BJ (cell line): ENCODE data around the gene ANKUB1. TPM values are rescaled to one million over a fixed set of nuclear protein-coding genes. Genes with fewer than 3 reads are reported as not detected.
A peak's percentile ranks its signal among the peaks of the same experiment; 100 is the strongest.

Experiments
- CTCF ChIA-PET: fragments of 350-600 bp; formaldehyde crosslinking; extraction: SDS; loops from one replicate; lab custom pipeline; 2021; ENCODE audit warnings: antibody characterized with exemption, inconsistent platforms; lab: Yijun Ruan, JAX
- POLR2A ChIA-PET: fragments of 300-600 bp; sonication (Branson Sonifier 250); formaldehyde crosslinking; extraction: SDS; loops from one replicate; lab custom pipeline; 2021; ENCODE audit warnings: antibody characterized with exemption; lab: Charles Lee
- DNase-seq: peaks from one replicate; pipeline ENCODE4 v3.0.0-alpha.2; 2011; ENCODE audit warnings: low read depth
- H3K27me3 ChIP-seq: 2 replicates; pipeline ENCODE4 v1.6.0; 2011; ENCODE audit warnings: low read length; ENCODE audit not compliant: control insufficient read depth, insufficient read depth
- H3K36me3 ChIP-seq: 2 replicates; pipeline ENCODE4 v1.5.1; 2011; ENCODE audit warnings: low read length; ENCODE audit not compliant: control insufficient read depth, insufficient read depth
- H3K4me3 ChIP-seq: 2 replicates; pipeline ENCODE4 v1.5.1; 2011; ENCODE audit warnings: low read depth, mild to moderate bottlenecking, control low read depth, low read length
- polyA plus RNA-seq: library from polyadenylated mRNA; depleted of rRNA; stranded (reverse); fragments of >200 nt; gene quantifications from 2 replicates; pipeline ENCODE4 v1.2.3, GENCODE V29; 2011
- TF ChIP-seq, protein P1 (sequence below): IDR thresholded peaks from 2 replicates; pipeline ENCODE4 v1.5.1; 2011; ENCODE audit warnings: low read depth, mild to moderate bottlenecking, control low read depth, inconsistent platforms, low read length, moderate library complexity; ENCODE audit not compliant: insufficient read depth

The ANKUB1 gene
- polyA plus RNA-seq, 1 experiment, result not detected

GRCh38 chr3:149767720-149768119 is 24.6 kb downstream of the ANKUB1 start:
- POLR2A ChIA-PET, result interaction anchor here (0.7 kb wide), 1 partner anchor 40 kb away, joined by 3 read pairs; no protein-coding TSS in a partner anchor
- TF ChIP-seq, protein P1, sequence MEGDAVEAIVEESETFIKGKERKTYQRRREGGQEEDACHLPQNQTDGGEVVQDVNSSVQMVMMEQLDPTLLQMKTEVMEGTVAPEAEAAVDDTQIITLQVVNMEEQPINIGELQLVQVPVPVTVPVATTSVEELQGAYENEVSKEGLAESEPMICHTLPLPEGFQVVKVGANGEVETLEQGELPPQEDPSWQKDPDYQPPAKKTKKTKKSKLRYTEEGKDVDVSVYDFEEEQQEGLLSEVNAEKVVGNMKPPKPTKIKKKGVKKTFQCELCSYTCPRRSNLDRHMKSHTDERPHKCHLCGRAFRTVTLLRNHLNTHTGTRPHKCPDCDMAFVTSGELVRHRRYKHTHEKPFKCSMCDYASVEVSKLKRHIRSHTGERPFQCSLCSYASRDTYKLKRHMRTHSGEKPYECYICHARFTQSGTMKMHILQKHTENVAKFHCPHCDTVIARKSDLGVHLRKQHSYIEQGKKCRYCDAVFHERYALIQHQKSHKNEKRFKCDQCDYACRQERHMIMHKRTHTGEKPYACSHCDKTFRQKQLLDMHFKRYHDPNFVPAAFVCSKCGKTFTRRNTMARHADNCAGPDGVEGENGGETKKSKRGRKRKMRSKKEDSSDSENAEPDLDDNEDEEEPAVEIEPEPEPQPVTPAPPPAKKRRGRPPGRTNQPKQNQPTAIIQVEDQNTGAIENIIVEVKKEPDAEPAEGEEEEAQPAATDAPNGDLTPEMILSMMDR, result no peak
- Histone ChIP-seq H3K36me3 (no peaks in the 10 kb centered on the region), H3K27me3 (peaks cover 4% of the 10 kb centered on the region), H3K4me3 (no peak overlapping the region)
- CTCF ChIA-PET, result interaction anchor here (0.5 to 12.0 kb wide), 12 partner anchors 7 to 813 kb away, joined by 3 to 167 read pairs (median 6); partner anchors contain the start of genes ANKUB1, COMMD2 and RNF13
- no peak for DNase-seq

GRCh38 chr3:149765762-149766334 is 26.5 kb downstream of the ANKUB1 start:
- Histone ChIP-seq H3K36me3 (no peaks in the 10 kb centered on the region), H3K27me3 (peaks cover 6% of the 10 kb centered on the region), H3K4me3 (no peak overlapping the region)
- DNase-seq, result no peak
- TF ChIP-seq, protein P1, result peak; percentile 67
- POLR2A ChIA-PET, result interaction anchor here (1.1 kb wide), 1 partner anchor 43 kb away, joined by 4 read pairs; no protein-coding TSS in a partner anchor
- CTCF ChIA-PET, result interaction anchor here (0.6 to 12.0 kb wide), 19 partner anchors 8 to 455 kb away, joined by 3 to 167 read pairs (median 4); partner anchors contain the start of genes COMMD2 and RNF13

GRCh38 chr3:149764302-149764701 is 28.1 kb downstream of the ANKUB1 start:
- TF ChIP-seq, protein P1, result no peak
- ChIA-PET CTCF (interaction anchor here (2.6 to 12.0 kb wide), 4 partner anchors 8 to 50 kb away, joined by 16 to 167 read pairs (median 18); partner anchors contain the start of gene RNF13), POLR2A (no interaction called here)
- H3K27me3 ChIP-seq, result peaks cover 6% of the 10 kb centered on the region
- H3K4me3 ChIP-seq, result no peak overlapping the region
- DNase-seq, result no peak
- H3K36me3 ChIP-seq, result no peaks in the 10 kb centered on the region

- DNase-seq, result no peak
- CTCF ChIA-PET, result interaction anchor here (1.3 to 12.0 kb wide), 3 partner anchors 9 to 44 kb away, joined by 4 to 167 read pairs (median 17); no protein-coding TSS in a partner anchor
- Histone ChIP-seq H3K36me3 (no peaks in the 10 kb centered on the region), H3K27me3 (peaks cover 6% of the 10 kb centered on the region), H3K4me3 (no peak overlapping the region)
- TF ChIP-seq, protein P1, result no peak
- POLR2A ChIA-PET, result no interaction called here
Measured at GRCh38 chr3:149763565-149764195, 28.7 kb downstream of the ANKUB1 start.

DNA sequence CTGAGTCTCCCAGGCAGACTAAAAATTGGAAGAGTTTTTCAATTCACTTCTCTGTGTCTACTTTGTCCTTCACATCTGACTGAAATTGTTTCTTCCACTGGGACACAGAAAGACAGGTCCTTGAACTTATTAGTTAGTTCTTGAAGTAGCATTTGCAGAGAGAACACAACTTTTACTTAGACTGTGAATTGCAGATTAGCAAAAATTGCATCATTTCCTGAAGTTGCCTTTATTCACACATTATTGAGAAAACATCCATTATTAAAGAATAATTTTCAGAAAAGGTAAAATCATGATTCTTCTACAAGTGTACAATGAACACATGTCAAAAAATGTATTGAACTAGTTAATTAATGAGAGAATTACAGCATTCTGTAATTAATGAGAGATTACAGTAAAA is 38.6 kb downstream of the ANKUB1 start:
- ChIA-PET POLR2A (no interaction called here), CTCF (interaction anchor here (1.8 kb wide), 1 partner anchor 37 kb away, joined by 7 read pairs; no protein-coding TSS in a partner anchor)
- H3K36me3 ChIP-seq, result no peaks in the 10 kb centered on the region
- no peak for DNase-seq
- TF ChIP-seq, protein P1, result no peak
- no peak overlapping the region for H3K4me3 ChIP-seq
- no peaks in the 10 kb centered on the region for H3K27me3 ChIP-seq
